Measurements from ENCODE around the gene OCA2. TPM values are rescaled to one million over a fixed set of nuclear protein-coding genes. Genes with fewer than 3 reads are reported as not detected.

Gene OCA2
- total RNA-seq, 1 experiment from 2014 or later: 0.13 TPM

- Histone ChIP-seq H3K36me3 (ENCODE audit: control insufficient read depth, insufficient read depth, low read length) (no peaks in the 10 kb centered on the region), H3K27ac (ENCODE audit: low read length) (no peak overlapping the region), H3K4me3 (ENCODE audit: low read depth in 2 of 2, low read length in 2 of 2) (no peak overlapping the region), H3K9me3 (ENCODE audit: control insufficient read depth, insufficient read depth, low read depth, low read length) (no peaks in the 10 kb centered on the region), H3K4me1 (ENCODE audit: control insufficient read depth, insufficient read depth, low read length) (no peaks in the 10 kb centered on the region), H3K27me3 (ENCODE audit: control insufficient read depth, insufficient read depth, low read length) (no peaks in the 10 kb centered on the region)
- ChIA-PET CTCF (no interaction called here), POLR2A (no interaction called here)
- intact Hi-C loops (cut with micrococcal nuclease; ENCODE audit: unreplicated experiment): no loop called here
- TF ChIP-seq SIN3A (IDR thresholded peaks at IDR 0.05; ENCODE audit: borderline replicate concordance, insufficient read depth, low read depth, low read length): no peak
- no peak for TF ChIP-seq CTCF (IDR thresholded peaks at IDR 0.05)
- TF ChIP-seq REST (IDR thresholded peaks at IDR 0.05; ENCODE audit: insufficient read depth in 1 of 2, low read depth in 2 of 2, low read length in 1 of 2): no peak
- ATAC-seq (no peak), DNase-seq (ENCODE audit: low read depth, low spot score) (no peak)
- in situ Hi-C loops (cut with HindIII; ENCODE audit: low pct_unique_long_range_greater_than_20kb, low sequenced_read_pairs): no loop called here
- BruUV-seq (replicated peaks): no TSS peak
These were observed 231.3 kb downstream of the OCA2 start for GRCh38 chr15:27867861-27868260.

- H3K4me1 ChIP-seq (ENCODE audit: control insufficient read depth, insufficient read depth, low read length): no peaks in the 10 kb centered on the region
- ChIA-PET POLR2A (no interaction called here), CTCF (no interaction called here)
- in situ Hi-C loops (cut with HindIII; ENCODE audit: low pct_unique_long_range_greater_than_20kb, low sequenced_read_pairs) (no loop called here), intact Hi-C loops (cut with micrococcal nuclease; ENCODE audit: unreplicated experiment) (no loop called here)
- no peak for TF ChIP-seq TCF7L2 (IDR thresholded peaks at IDR 0.05; ENCODE audit: low read depth, low read length)
- TF ChIP-seq REST (IDR thresholded peaks at IDR 0.05; ENCODE audit: insufficient read depth in 1 of 2, low read depth in 2 of 2, low read length in 1 of 2): no peak
- no peak for TF ChIP-seq POLR2AphosphoS5 (IDR thresholded peaks at IDR 0.05; ENCODE audit: low read depth, low read length)
- no peak for TF ChIP-seq CTCF (IDR thresholded peaks at IDR 0.05)
- no peak for TF ChIP-seq SIN3A (IDR thresholded peaks at IDR 0.05; ENCODE audit: borderline replicate concordance, insufficient read depth, low read depth, low read length)
- ATAC-seq (no peak), DNase-seq (ENCODE audit: low read depth, low spot score) (no peak)
- no peaks in the 10 kb centered on the region for H3K9me3 ChIP-seq (ENCODE audit: control insufficient read depth, insufficient read depth, low read depth, low read length)
- no peaks in the 10 kb centered on the region for H3K36me3 ChIP-seq (ENCODE audit: control insufficient read depth, insufficient read depth, low read length)
- BruUV-seq (replicated peaks): no TSS peak
- no peak overlapping the region for H3K4me3 ChIP-seq (ENCODE audit: low read depth in 2 of 2, low read length in 2 of 2)
- H3K27me3 ChIP-seq (ENCODE audit: control insufficient read depth, insufficient read depth, low read length): no peaks in the 10 kb centered on the region
- no peak overlapping the region for H3K27ac ChIP-seq (ENCODE audit: low read length)
These were observed 232.5 kb downstream of the OCA2 start for GRCh38 chr15:27866505-27867165.

All from Panc1 (cell line).